H1 (cell line): Measurements from ENCODE around the gene EEF1AKMT1. TPM values are rescaled to one million over a fixed set of nuclear protein-coding genes. Genes with fewer than 3 reads are reported as not detected.
A peak's percentile ranks its signal among the peaks of the same experiment; 100 is the strongest.

ENCODE experiments used
- CTCF ChIA-PET: fragments of 300-600 bp; sonication (Branson Sonifier 250); formaldehyde crosslinking; loops from one replicate; lab custom pipeline; 2021; ENCODE audit not compliant: partially characterized antibody; lab: Charles Lee
- POLR2A ChIA-PET: fragments of 300-600 bp; sonication (Branson Sonifier 250); formaldehyde crosslinking; loops from one replicate; lab custom pipeline; 2021; ENCODE audit warnings: inconsistent platforms; ENCODE audit not compliant: partially characterized antibody; lab: Charles Lee
- DNase-seq, 2 experiments: peaks; one replicate each; pipeline versions ENCODE4 v3.0.0 to v3.0.0-alpha.2; 2010 to 2022; ENCODE audit warnings: low spot score in 2 of 2, low read depth in 1 of 2, mixed read lengths in 1 of 2
- FAIRE-seq: peaks from 2 replicates; lab custom pipeline; 2011; peaks lifted over from hg19 to GRCh38; lab: Jason Lieb, UNC
- H2AFZ ChIP-seq: 2 replicates; pipeline ENCODE4 v1.8.1; 2012; ENCODE audit warnings: low read length, inconsistent platforms
- H2AK5ac ChIP-seq: 2 replicates; pipeline ENCODE4 v1.6.1; 2013; ENCODE audit warnings: low read depth, low read length
- H2BK120ac ChIP-seq: replicated peaks from 2 replicates; pipeline ENCODE3; 2013; ENCODE audit warnings: low read depth, low read length, inconsistent platforms
- H2BK12ac ChIP-seq: 2 replicates; pipeline ENCODE4 v1.6.1; 2013; ENCODE audit warnings: low read depth, low read length
- H2BK15ac ChIP-seq: 2 replicates; pipeline ENCODE4 v1.6.1; 2013; ENCODE audit warnings: low read length
- H2BK20ac ChIP-seq: 2 replicates; pipeline ENCODE4 v1.6.1; 2013; ENCODE audit warnings: low read length
- H2BK5ac ChIP-seq: 2 replicates; pipeline ENCODE4 v1.6.1; 2013; ENCODE audit warnings: low read depth, low read length
- H3K14ac ChIP-seq: 2 replicates; pipeline ENCODE4 v1.6.1; 2013; ENCODE audit warnings: inconsistent platforms; ENCODE audit not compliant: insufficient read length
- H3K18ac ChIP-seq: 2 replicates; pipeline ENCODE4 v1.6.1; 2013; ENCODE audit warnings: low read length; ENCODE audit errors: extremely low read depth
- H3K23ac ChIP-seq: 2 replicates; pipeline ENCODE4 v1.6.1; 2013; ENCODE audit warnings: inconsistent platforms; ENCODE audit not compliant: insufficient read length
- H3K23me2 ChIP-seq: 2 replicates; pipeline ENCODE4 v1.6.1; 2013; ENCODE audit warnings: low read depth, low read length
- H3K27ac ChIP-seq: 2 replicates; pipeline ENCODE4 v1.6.1; 2011; ENCODE audit warnings: low read depth, low read length, inconsistent platforms
- H3K27me3 ChIP-seq, 4 experiments: replicated peaks in 1 of 4; 1 replicate in 1 of 4; 2 replicates in 3 of 4; pipeline versions ENCODE4 v1.6.1 to v1.8.1; 2011 to 2013; ENCODE audit warnings: low read length in 3 of 4, mild to moderate bottlenecking in 3 of 4, inconsistent platforms in 2 of 4, mixed read lengths in 2 of 4, moderate library complexity in 1 of 4; ENCODE audit not compliant: control insufficient read depth in 3 of 4, insufficient read depth in 3 of 4; ENCODE audit errors: extremely low read depth in 1 of 4
- H3K36me3 ChIP-seq, 4 experiments: 2 replicates each; pipeline versions ENCODE4 v1.6.1 to v1.8.1; 2011 to 2013; ENCODE audit warnings: mild to moderate bottlenecking in 4 of 4, low read length in 3 of 4, moderate library complexity in 2 of 4, control low read depth in 1 of 4, inconsistent platforms in 1 of 4; ENCODE audit not compliant: insufficient read depth in 4 of 4, control insufficient read depth in 2 of 4
- H3K4ac ChIP-seq: replicated peaks from 2 replicates; pipeline ENCODE3; 2013; ENCODE audit warnings: low read length, low read depth, mixed read lengths, inconsistent platforms; ENCODE audit not compliant: insufficient read length
- H3K4me1 ChIP-seq, 4 experiments: replicated peaks in 1 of 4; 1 replicate in 1 of 4; 2 replicates in 3 of 4; pipeline versions ENCODE4 v1.6.1 to v1.8.1; 2011 to 2013; ENCODE audit warnings: low read length in 3 of 4, inconsistent platforms in 2 of 4, mixed read lengths in 1 of 4; ENCODE audit not compliant: insufficient read depth in 4 of 4, control insufficient read depth in 3 of 4
- H3K4me2 ChIP-seq, 2 experiments: 2 replicates each; pipeline versions ENCODE4 v1.6.1 to v1.8.1; 2011 to 2013; ENCODE audit warnings: low read depth in 2 of 2, low read length in 2 of 2, control low read depth in 1 of 2, inconsistent platforms in 1 of 2, mild to moderate bottlenecking in 1 of 2; ENCODE audit not compliant: insufficient read depth in 1 of 2
- H3K4me3 ChIP-seq, 4 experiments: fragments of 200-600, 300-600 bp in 1 of 4; sonication (generic), shearing (Covaris generic), sonication (Bioruptor Twin) in 1 of 4; 2 replicates each; pipeline versions ENCODE4 v1.5.1 to v1.8.1; 2011 to 2016; ENCODE audit warnings: low read length in 4 of 4, low read depth in 3 of 4, control low read depth in 2 of 4, inconsistent platforms in 2 of 4, mild to moderate bottlenecking in 2 of 4, mixed read lengths in 1 of 4, moderate library complexity in 1 of 4; ENCODE audit not compliant: insufficient read depth in 2 of 4; ENCODE audit errors: extremely low read depth in 1 of 4
- H3K56ac ChIP-seq: replicated peaks from 2 replicates; pipeline ENCODE3; 2013; ENCODE audit warnings: low read depth, mild to moderate bottlenecking, mixed read lengths, low read length, inconsistent platforms; ENCODE audit not compliant: insufficient read length
- H3K79me1 ChIP-seq: 2 replicates; pipeline ENCODE4 v1.6.1; 2013; ENCODE audit warnings: low read depth, low read length, control low read depth
- H3K79me2 ChIP-seq, 2 experiments: 2 replicates each; pipeline versions ENCODE4 v1.6.1 to v1.8.1; 2012 to 2013; ENCODE audit warnings: low read length in 2 of 2, mild to moderate bottlenecking in 2 of 2, inconsistent platforms in 1 of 2; ENCODE audit not compliant: insufficient read depth in 2 of 2, control insufficient read depth in 1 of 2
- H3K9ac ChIP-seq, 4 experiments: replicated peaks in 1 of 4; 1 replicate in 1 of 4; 2 replicates in 3 of 4; pipeline versions ENCODE4 v1.6.1 to v1.8.1; 2011 to 2013; ENCODE audit warnings: low read depth in 3 of 4, low read length in 3 of 4, control low read depth in 2 of 4, mild to moderate bottlenecking in 2 of 4, moderate library complexity in 2 of 4, inconsistent platforms in 1 of 4; ENCODE audit errors: extremely low read depth in 1 of 4
- H3K9me3 ChIP-seq, 2 experiments: 2 replicates each; pipeline versions ENCODE4 v1.6.1 to v1.8.1; 2012 to 2013; ENCODE audit warnings: mild to moderate bottlenecking in 2 of 2, moderate library complexity in 2 of 2, control low read depth in 1 of 2, inconsistent platforms in 1 of 2, low read depth in 1 of 2, low read length in 1 of 2, mixed read lengths in 1 of 2; ENCODE audit not compliant: insufficient read depth in 2 of 2
- H4K20me1 ChIP-seq, 2 experiments: replicated peaks in 1 of 2; 2 replicates each; pipeline versions ENCODE3 to v1.8.1; 2011 to 2013; ENCODE audit warnings: inconsistent platforms in 2 of 2, low read length in 2 of 2, mild to moderate bottlenecking in 1 of 2; ENCODE audit not compliant: insufficient read depth in 2 of 2, control insufficient read depth in 1 of 2
- H4K5ac ChIP-seq: 2 replicates; pipeline ENCODE4 v1.6.1; 2013; ENCODE audit warnings: low read length, low read depth, mixed read lengths, inconsistent platforms; ENCODE audit not compliant: insufficient read length
- H4K8ac ChIP-seq: 2 replicates; pipeline ENCODE4 v1.8.0; 2013; ENCODE audit warnings: mild to moderate bottlenecking, moderate library complexity, low read length, inconsistent platforms; ENCODE audit not compliant: insufficient read depth; ENCODE audit errors: extremely low read depth
- H4K91ac ChIP-seq: replicated peaks from 2 replicates; pipeline ENCODE3; 2013; ENCODE audit warnings: low read length, mixed read lengths, inconsistent platforms; ENCODE audit not compliant: insufficient read length
- SUZ12 ChIP-seq: fragments of 200-600 bp; sonication (generic); IDR thresholded peaks from 2 replicates; pipeline ENCODE4 v1.6.1; 2012; ENCODE audit warnings: mild to moderate bottlenecking, inconsistent platforms, low read length, moderate library complexity, mixed read lengths
- TEAD4 ChIP-seq: IDR thresholded peaks from 2 replicates; pipeline ENCODE4 v1.6.1; 2012; ENCODE audit warnings: low read depth, low read length, inconsistent platforms, mixed read lengths
- WGBS, 2 experiments: shearing (Covaris generic) in 1 of 2; methylation state at CpG; one replicate each; pipeline versions ENCODE4 v1.1.6 to v1.1.7; 2013 to 2015; ENCODE audit warnings: low lambda C conversion rate in 2 of 2, mixed read lengths in 2 of 2, inconsistent platforms in 1 of 2, low coverage in 1 of 2, missing lambda C conversion rate in 1 of 2; ENCODE audit not compliant: insufficient replicate concordance in 2 of 2, insufficient coverage in 1 of 2, insufficient read length in 1 of 2; ENCODE audit errors: extremely low coverage in 1 of 2, missing lambda C conversion rate in 1 of 2; 5-methylcytosine and 5-hydroxymethylcytosine counted together
- polyA plus RNA-seq, 7 experiments: library from polyadenylated mRNA; depleted of rRNA in 3 of 7; stranded (reverse) in 5 of 7; unstranded in 2 of 7; fragments of >200 nt in 5 of 7; fragments of 200-250 nt in 2 of 7; gene quantifications; 1 replicate in 5 of 7; 2 replicates in 1 of 7; 4 replicates in 1 of 7; pipeline versions ENCODE4 v1.2.1 to v1.2.3, GENCODE V29; 2011 to 2013; ENCODE audit warnings: missing spikeins in 2 of 7, mixed read lengths in 2 of 7
- total RNA-seq: library from RNA; stranded (reverse); fragmentation: NEBNext Ultra II Directional; extraction: Animal tissue kit (Norgen Biotek cat#: 25700); gene quantifications from 2 replicates; pipeline ENCODE4 v1.2.1, GENCODE V29; 2021

EEF1AKMT1 gene
- total and polyA plus RNA-seq, 2 of the 8 experiments (the other 6 are each of a cell fraction or from before 2014, with no cell fraction given), result 3.1 to 4.1 TPM

DNA sequence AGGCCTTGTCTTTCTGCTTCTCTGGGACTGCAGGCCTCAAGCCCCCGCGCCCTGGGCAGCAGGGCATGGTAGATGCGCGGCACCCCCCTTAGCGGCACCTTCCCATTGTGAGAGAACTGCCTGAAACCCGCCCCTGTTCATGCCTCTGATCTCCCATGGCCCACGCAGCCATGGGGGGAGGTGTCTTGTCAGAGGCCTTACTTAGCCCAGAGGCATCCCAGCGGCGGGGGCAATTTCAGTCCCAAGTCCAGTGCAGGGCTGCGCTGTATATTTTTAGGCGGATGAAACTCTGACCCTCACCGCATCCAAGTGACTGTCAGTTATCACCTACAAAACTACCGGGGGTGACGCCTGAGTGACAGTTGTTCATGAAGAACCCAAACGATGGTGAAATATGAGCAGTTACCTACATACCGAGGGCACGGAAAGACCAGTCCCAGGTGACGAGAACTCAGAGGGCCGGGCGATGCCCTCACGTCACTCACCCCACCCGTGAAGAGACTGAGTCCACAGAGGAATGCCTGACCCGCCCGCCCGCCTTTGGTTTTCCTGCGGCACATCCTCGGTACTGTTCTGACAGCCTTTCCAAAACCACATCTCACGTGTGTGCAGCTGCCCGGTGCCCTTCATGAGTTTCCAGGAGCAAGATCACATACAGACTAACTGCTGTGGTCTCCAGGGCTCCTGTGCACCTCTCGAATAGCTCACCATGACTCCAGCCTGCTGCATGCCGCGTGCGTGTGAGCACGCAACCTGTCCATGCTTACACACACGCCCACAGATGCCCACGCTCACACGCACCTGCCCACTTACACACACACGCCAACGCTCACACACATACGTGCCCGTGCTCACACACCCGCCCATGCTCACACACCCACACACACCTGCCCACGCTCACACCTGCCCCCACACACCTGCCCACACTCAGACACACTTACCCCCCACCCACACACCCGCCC lies 55.9 kb downstream of the EEF1AKMT1 start:
- FAIRE-seq, result no peak
- WGBS, 2 experiments, result 95% methylated on average over 34 of the region's 44 CpGs; no CpG with 5 or more reads in 1 of the 2 experiments

More for the DNA sequence above, 55.9 kb downstream of the EEF1AKMT1 start:
- H2AFZ ChIP-seq, result no peak overlapping the region
- H3K4me3 ChIP-seq, result no peak overlapping the region
- H3K4me2 ChIP-seq, result no peak overlapping the region
- no peak overlapping the region for H3K18ac ChIP-seq
- no peak overlapping the region for H2AK5ac ChIP-seq
- H2BK12ac ChIP-seq, result peak overlapping the region; percentile 50; the same call in 1 of the 2 replicates
- H3K9me3 ChIP-seq, result no peaks in the 10 kb centered on the region; a peak in 1 of 4 replicates
- H3K9ac ChIP-seq, result no peak overlapping the region
- no peak overlapping the region for H4K8ac ChIP-seq
- no peaks in the 10 kb centered on the region for H3K36me3 ChIP-seq
- peaks cover 1 to 9% (median 5%) of the 10 kb centered on the region in 4 experiments; a peak in 6 of 7 replicates for H3K4me1 ChIP-seq
- no peak for DNase-seq
- peaks cover 0 to 10% of the 10 kb centered on the region in 2 experiments for H4K20me1 ChIP-seq
- H2BK5ac ChIP-seq, result 0 out of 2 replicates have a peak overlapping the region, but pooled peaks have one; percentile 71
- no peak overlapping the region for H2BK120ac ChIP-seq
- no peak for TF ChIP-seq SUZ12
- no peak for TF ChIP-seq TEAD4
- no peak overlapping the region for H3K56ac ChIP-seq
- H4K5ac ChIP-seq, result no peak overlapping the region
- no peak overlapping the region for H3K4ac ChIP-seq
- ChIA-PET CTCF (interaction anchor here (1.4 to 2.8 kb wide), 3 partner anchors 8 to 225 kb away, joined by 3 to 11 read pairs (median 8); partner anchors contain the start of gene IL17D), POLR2A (interaction anchor here (1.2 to 1.4 kb wide), 2 partner anchors 12 to 55 kb away, joined by 3 read pairs; no protein-coding TSS in a partner anchor)
- no peaks in the 10 kb centered on the region for H3K79me2 ChIP-seq
- peak overlapping the region; percentile 92; the same call in 1 of the 2 replicates for H2BK15ac ChIP-seq
- H2BK20ac ChIP-seq, result 0 out of 2 replicates have a peak overlapping the region, but pooled peaks have one; percentile 90
- H3K27ac ChIP-seq, result no peak overlapping the region
- H3K23ac ChIP-seq, result no peak overlapping the region
- peaks cover 2 to 29% (median 18%) of the 10 kb centered on the region in 4 experiments; a peak in 6 of 7 replicates for H3K27me3 ChIP-seq
- H3K79me1 ChIP-seq, result no peaks in the 10 kb centered on the region
- peaks cover 15% of the 10 kb centered on the region for H3K23me2 ChIP-seq
- H3K14ac ChIP-seq, result no peak overlapping the region
- no peak overlapping the region for H4K91ac ChIP-seq
